Endometrial microvascular endothelial cells (primary cell): ENCODE data around the gene MMEL1. TPM values are rescaled to one million over a fixed set of nuclear protein-coding genes. Genes with fewer than 3 reads are reported as not detected.
"Not testable (repeated sequence)": the region's sequence is repeated elsewhere in the genome, so short reads cannot be mapped to it uniquely, and the experiment has no call there.

Experiments used
- in situ Hi-C: cut with HindIII; loops from 2 replicates; pipeline ENCODE4 v1.10.0; 2017; ENCODE audit warnings: low sequenced_read_pairs, low pct_unique_long_range_greater_than_20kb; ENCODE audit errors: inconsistent ontology term
- total RNA-seq: library from RNA; depleted of rRNA; stranded (reverse); fragments of >200 nt; gene quantifications from one replicate; pipeline ENCODE4 v1.2.3, GENCODE V29; 2015; ENCODE audit errors: inconsistent ontology term

The MMEL1 gene, protein sequence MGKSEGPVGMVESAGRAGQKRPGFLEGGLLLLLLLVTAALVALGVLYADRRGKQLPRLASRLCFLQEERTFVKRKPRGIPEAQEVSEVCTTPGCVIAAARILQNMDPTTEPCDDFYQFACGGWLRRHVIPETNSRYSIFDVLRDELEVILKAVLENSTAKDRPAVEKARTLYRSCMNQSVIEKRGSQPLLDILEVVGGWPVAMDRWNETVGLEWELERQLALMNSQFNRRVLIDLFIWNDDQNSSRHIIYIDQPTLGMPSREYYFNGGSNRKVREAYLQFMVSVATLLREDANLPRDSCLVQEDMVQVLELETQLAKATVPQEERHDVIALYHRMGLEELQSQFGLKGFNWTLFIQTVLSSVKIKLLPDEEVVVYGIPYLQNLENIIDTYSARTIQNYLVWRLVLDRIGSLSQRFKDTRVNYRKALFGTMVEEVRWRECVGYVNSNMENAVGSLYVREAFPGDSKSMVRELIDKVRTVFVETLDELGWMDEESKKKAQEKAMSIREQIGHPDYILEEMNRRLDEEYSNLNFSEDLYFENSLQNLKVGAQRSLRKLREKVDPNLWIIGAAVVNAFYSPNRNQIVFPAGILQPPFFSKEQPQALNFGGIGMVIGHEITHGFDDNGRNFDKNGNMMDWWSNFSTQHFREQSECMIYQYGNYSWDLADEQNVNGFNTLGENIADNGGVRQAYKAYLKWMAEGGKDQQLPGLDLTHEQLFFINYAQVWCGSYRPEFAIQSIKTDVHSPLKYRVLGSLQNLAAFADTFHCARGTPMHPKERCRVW
- 0.28 TPM for total RNA-seq

DNA sequence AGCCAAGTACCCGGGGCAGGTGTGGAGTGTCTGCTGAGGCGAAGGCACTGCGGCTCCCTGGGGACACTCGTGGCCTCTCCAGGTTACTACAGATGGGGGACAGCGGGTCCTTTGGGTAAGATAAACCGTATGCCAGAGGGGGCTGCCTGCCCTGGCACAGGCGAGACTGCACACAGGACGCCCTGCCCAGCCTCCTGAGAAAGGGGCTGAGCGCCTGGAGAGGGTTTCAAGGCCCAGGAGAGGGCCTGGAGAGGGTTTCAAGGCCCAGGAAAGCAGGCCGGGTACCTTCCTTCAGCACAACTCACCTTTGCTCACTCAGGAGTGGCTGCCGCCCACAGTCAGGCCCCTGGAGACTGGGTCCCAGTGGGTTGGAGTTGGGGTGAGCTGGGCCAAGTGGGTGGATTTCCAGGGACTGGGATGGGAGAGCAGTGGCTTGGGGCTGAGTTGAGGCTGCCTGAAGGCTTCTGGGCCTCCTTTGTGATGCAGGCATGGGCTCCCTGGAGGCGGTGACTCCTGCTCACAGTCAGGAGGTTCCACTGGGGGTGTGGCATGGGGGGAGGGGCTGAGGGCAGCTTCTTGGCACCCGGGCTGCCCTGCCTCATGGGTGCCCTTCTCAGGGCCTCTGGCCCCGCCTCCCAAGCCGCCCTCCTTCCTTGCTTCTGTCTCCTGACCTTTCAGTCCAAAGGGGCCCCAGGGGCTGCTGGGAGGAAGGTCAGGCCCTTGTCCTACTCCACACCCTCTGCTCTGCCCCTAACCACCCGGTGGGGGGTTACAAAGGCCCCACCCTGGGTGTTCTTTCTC, at the start of gene MMEL1:
MMEL1 (minus strand) TSS at position 456 of the 801 bp plus-strand sequence. CDS start 3,532 bp downstream, outside the sequence.
- in situ Hi-C loops, result no loop called here

DNA sequence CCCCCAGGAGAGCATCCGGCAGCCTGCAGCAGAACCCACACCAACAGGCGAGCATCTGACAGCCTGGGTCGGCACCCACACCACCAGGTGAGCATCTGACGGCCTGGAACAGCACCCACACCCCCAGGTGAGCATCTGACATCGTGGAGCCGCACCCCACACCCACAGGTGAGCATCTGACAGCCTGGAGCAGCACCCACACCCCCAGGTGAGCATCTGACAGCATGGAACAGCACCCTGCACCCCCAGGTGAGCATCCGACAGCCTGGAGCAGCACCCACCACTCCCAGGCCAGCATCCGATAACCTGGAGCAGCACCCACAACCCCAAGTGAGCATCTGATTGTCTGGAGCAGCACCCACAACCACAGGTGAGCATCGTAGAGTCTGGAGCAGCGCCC, 43.9 kb upstream of the MMEL1 start:
- in situ Hi-C loops, result not testable (repeated sequence)

DNA sequence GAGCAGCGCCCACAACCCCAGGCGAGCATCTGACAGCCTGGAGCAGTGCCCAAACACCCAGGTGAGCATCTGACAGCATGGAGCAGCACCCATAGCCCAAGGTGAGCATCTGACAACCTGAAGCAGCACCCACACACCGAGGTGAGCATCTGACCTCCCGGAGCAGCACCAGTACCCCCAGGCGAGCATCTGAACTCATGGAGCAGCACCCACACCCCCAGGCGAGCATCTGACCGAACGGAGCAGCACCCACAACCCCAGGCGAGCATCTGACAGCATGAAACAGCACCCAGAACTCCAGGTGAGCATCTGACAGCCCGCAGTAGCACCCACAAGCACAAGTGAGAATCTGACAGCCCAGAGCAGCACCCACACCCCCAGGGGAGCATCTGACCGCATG, 38.8 kb upstream of the MMEL1 start:
- in situ Hi-C loops, result not testable (repeated sequence)

DNA sequence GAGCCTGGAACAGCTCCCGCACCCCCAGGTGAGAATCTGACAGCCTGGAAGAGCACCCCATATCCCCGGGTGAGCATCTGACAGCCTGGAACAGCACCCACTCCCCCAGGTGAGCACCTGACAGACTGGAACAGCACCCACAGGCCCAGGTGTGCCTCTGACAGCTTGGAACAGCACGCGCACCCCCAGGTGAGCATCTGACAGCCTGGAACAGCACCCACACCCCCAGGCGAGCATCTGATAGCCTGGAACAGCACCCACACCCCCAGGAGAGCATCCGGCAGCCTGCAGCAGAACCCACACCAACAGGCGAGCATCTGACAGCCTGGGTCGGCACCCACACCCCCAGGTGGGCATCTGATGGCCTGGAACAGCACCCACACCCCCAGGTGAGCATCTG, 27.0 kb upstream of the MMEL1 start:
- in situ Hi-C loops, result not testable (repeated sequence)

DNA sequence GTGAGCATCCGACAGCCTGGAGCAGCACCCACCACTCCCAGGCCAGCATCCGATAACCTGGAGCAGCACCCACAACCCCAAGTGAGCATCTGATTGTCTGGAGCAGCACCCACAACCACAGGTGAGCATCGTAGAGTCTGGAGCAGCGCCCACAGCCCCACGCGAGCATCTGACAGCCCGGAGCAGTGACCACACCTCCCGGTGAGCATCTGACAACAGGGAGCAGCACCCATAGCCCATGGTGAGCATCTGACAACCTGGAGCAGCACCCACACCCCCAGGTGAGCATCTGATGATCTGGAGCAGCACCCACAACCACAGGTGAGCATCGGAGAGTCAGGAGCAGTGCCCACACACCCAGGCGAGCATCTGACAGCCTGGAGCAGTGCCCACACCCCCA, 25.1 kb upstream of the MMEL1 start:
- in situ Hi-C loops, result not testable (repeated sequence)

DNA sequence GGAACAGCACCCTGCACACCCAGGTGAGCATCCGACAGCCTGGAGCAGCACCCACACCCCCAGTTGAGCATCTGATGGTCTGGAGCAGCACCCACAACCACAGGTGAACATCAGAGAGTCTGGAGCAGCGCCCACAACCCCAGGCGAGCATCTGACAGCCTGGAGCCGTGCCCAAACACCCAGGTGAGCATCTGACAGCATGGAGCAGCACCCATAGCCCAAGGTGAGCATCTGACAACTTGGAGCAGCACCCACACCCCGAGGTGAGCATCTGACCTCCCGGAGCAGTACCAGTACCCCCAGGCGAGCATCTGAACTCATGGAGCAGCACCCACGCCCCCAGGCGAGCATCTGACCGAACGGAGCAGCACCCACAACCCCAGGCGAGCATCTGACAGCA, 24.3 kb upstream of the MMEL1 start:
- in situ Hi-C loops, result not testable (repeated sequence)

DNA sequence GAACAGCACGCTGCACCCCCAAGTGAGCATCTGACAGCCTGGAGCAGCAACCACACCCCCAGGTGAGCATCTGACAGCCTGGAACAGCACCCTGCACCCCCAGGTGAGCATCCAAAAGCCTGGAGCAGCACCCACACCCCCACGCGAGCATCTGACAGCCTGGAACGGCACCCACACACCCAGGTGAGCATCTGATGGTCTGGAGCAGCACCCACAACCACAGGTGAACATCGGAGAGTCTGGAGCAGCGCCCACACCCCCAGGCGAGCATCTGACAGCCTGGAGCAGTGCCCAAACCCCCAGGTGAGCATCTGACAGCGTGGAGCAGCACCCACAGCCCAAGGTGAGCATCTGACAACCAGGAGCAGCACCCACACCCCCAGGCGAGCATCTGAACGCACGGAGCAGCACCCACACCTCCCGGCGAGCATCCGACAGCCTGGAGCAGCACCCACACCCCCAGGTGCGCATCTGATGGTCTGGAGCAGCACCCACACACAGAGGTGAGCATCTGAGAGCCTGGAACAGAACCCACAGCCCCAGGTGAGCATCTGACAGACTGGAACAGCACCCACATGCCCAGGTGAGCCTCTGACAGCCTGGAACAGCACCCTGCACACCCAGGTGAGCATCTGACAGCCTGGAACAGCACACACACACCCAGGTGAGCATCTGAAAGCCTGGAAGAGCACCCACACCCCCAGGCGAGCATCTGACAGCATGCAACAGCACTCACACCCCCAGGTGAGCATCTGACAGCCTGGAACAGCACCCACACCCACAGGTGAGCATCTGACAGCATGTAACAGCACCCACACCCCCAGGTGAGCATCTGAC, 23.0 kb upstream of the MMEL1 start:
- in situ Hi-C loops, result not testable (repeated sequence)

DNA sequence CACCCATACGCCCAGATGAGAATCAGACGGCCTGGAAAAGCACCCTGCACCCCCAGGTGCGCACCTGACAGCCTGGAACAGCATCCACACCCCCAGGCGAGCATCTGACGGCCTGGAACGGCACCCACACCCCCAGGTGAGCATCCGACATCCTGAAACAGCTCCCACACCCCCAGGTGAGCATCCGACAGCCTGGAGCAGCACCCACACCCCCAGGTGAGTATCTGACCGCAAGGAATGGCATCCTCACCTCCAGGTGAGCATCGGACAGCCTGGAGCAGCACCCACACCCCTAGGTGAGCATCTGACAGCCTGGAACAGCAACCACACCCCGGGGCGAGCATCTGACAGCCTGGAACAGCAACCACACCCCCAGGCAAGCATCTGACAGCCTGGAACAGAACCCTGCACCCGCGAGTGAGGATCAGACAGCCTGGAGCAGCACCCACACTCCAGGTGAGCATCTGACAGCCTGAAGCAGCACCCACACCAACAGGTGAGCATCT, 21.7 kb upstream of the MMEL1 start:
- in situ Hi-C loops, result not testable (repeated sequence)

DNA sequence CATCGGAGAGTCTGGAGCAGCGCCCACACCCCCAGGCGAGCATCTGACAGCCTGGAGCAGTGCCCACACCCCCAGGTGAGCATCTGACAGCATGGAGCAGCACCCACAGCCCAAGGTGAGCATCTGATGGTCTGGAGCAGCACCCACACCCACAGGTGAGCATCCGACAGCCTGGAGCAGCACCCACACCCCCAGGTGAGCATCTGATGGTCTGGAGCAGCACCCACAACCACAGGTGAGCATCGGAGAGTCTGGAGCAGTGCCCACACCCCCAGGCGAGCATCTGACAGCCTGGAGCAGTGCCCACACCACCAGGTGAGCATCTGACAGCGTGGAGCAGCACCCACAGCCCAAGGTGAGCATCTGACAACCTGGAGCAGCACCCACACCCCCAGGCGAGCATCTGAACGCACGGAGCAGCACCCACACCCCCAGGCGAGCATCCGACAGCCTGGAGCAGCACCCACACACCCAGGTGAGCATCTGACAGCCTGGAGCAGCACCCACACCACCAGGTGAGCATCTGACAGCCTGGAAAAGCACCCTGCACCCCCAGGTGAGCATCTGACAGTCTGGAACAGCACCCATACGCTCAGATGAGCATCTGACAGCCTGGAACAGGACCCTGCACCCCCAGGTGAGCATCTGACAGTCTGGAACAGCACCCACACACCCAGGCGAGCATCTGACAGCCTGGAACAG, 21.1 kb upstream of the MMEL1 start:
- in situ Hi-C loops, result not testable (repeated sequence)

DNA sequence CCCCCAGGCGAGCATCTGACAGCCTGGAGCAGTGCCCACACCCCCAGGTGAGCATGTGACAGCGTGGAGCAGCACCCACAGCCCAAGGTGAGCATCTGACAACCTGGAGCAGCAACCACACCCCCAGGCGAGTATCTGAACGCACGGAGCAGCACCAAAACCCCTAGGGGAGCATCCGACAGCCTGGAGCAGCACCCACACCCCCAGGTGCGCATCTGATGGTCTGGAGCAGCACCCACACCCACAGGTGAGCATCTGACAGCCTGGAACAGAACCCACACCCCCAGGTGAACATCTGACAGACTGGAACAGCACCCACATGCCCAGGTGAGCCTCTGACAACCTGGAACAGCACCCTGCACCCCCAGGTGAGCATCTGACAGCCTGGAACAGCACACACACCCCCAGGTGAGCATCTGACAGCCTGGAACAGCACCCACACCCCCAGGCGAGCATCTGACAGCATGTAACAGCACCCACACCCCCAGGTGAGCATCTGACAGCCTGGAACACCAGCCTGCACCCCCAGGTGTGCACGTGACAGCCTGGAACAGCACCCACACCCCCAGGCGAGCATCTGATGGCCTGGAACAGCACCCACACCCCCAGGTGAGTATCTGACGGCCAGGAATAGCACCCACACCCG, 20.2 kb upstream of the MMEL1 start:
- in situ Hi-C loops, result not testable (repeated sequence)

DNA sequence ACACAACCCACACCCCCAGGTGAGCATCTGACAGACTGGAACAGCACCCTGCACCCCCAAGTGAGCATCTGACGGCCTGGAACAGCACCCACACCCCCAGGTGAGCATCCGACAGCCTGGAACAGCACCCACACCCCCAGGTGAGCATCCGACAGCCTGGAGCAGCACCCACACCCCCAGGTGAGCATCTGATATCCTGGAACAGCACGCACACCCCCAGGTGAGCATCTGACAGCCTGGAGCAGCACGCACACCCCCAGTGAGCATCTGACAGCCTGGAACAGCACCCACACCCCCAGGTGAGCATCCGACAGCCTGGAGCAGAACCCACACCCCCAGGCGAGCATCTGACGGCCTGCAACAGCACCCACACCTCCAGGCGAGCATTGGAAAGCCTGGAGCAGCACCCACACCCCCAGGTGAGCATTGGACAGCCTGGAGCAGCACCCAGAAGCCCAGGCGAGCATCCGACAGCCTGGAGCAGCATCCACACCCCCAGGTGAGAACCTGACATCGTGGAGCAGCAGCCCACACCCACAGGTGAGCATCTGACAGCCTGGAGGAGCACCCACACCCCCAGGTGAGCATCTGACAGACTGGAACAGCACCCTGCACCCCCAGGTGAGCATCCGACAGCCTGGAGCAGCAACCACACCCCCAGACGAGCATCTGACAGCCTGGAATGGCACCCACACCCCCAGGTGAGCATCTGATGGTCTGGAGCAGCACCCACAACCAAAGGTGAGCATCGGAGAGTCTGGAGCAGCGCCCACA, 19.5 kb upstream of the MMEL1 start:
- in situ Hi-C loops, result not testable (repeated sequence)

DNA sequence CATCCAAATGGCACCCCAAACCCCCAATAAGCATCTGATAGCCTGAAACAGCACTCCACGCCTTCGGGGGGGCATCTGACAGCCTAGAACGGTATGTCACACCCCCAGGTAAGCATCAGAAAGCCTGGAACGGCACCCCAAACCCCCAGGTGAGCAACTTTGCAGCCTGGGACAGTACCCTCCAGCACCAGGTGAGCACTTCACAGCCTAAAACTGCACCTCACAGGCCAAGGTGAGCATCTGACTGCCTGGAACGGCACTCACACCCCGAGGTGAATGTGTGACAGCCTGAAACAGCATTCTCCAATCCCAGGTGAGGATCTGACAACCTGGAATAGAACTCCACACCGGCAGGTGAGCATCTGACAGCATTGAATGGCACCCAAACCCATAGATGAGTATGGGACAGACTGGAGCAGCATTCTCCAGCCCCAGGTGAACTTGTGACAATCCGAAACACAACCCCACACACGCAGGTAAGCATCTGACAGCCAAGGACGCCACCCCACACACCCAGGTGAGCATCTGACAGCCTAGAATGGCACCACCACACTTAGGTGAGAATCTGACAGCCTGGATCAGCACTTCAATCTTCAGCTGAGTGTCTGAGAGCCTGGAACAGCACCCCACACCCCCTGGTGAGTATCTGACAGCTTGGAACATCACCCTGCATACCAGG, 18.3 kb upstream of the MMEL1 start:
- in situ Hi-C loops, result no loop called here

DNA sequence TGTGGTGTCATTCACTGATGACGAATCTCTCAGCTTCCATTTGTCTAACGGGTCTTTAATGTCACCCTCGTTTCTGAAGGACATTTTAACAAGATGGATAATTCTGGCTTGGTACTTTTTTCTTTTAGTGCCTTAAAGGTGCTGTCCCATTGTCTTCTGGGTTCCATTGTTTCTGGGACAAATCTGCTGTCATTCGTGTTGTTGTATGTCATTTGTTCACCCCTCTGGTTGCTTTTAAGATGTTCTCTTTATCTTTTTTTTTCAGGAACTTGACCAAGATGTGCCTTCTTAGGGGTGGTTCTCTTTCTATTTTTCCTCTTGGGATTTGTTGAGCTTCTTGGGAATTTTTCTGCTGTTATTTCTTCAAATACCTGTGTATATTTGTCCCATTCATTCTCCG, 14.0 kb upstream of the MMEL1 start:
- in situ Hi-C loops, result no loop called here

DNA sequence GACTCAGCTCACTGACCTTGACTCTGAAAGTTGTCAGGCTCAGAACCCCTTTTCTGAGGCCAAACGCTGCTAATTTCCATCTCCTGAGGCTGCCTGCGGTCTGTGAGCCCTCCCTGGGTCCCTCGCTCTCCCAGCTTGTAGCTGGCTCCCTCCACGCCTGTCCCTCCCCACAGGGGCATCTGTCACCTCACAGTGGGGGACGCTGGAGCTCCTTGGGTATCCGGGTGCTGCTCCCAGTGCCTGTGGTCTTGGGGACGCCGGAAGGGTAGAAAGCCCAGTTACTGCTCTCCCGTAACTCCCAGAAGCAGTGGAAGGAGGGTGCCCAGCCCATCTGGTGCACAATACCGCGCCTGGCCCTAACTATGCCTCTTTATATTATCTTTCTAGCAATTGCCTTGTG, 13.0 kb upstream of the MMEL1 start:
- in situ Hi-C loops, result no loop called here

DNA sequence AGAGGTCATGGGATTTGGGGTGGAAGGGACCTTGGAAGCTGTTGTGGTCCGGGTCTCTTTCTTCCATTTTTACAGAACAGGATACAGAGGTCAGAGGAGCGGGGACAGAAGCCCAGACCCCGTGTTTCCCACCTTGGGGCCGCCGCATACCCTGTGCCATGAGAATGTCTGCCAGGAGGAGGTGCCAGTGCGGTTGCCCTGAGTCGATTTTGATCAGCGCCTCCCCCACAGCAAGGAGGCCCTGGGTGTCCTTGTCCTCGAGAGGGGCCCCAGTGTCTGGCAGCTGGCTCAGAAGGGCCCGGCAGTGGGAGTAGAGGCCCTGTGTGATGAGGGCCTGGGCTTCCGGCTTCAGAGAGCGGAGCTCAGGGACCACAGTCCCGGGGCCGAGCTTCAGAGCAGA, 12.3 kb upstream of the MMEL1 start:
- in situ Hi-C loops, result no loop called here

DNA sequence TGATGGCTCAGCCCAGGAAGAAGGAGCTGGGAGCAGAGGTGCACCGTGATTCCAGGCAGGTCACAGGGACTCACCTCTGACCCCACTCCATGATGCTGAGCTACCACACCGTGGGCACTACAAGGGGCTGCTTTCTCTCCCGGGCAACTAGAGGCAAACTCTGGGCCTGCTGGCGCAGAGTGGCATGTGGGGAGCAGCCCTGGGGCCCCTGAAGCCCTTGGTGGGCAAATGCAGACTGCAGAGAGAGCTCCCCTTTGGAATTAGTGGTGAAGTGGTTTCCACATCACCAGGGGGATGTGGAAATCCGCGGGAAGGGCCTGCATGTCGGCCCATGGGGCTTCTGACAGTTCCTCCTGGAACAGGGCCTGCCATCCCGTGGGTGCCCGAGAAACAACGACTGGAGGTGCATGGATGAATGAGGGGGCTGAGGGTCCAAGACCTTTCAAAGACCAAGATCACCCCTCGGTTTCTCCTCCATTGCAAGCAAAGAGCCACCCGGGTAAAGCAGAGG, 11.8 kb upstream of the MMEL1 start:
- in situ Hi-C loops, result no loop called here
